CD4-positive, alpha-beta T cell treated with Interleukin-17A for 1 hour (primary cell): ENCODE results near the gene OR5K1.
A peak's percentile ranks its signal among the peaks of the same experiment; 100 is the strongest.

ENCODE experiments used
- DNase-seq: peaks from one replicate; pipeline ENCODE4 v3.0.0-alpha.2; 2020

OR5K1 gene

DNA sequence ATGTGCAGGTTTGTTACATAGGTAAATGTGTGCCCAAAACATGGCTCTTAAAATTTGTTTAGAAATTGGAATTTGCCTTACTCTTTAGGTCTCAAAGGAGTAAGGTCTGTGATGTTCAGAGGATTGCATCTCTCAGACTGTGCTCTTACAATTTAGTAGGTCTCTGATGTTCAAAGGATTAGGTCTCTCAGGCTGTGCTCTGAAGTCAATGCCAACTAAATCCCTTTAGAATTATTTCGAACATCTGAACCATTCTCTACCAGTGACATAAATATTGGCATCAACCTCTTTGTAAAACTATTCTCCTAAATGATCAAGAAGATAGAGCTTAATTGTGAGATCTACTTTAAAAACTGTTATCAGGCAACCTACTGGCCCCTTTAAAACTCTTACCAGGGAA, at the start of gene OR5K1:
Gene OR5K1, plus strand, starts transcription at position 301 of the 400 bp plus-strand sequence. CDS start 6,376 bp downstream, outside the sequence.
- DNase-seq, result no peak

DNA sequence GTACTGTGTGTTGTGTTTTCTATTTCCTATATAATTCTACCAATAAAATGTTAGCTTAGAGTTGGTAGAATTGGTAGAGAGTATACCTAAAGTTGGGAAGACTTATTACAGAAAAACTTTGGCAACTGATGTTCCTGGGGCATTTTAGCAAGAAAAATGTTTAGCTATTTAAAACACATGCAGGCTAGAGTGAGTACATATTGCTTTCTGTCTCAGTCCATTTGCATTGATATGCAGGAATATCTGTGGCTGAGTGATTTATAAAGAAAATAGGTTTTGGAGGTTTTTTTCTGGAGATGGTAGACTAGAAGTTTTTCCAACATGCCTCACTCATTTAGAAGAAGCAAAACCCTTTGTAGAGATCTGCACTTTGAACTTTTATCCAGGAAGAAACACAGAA, 30.4 kb upstream of the OR5K1 start:
- no peak for DNase-seq

DNA sequence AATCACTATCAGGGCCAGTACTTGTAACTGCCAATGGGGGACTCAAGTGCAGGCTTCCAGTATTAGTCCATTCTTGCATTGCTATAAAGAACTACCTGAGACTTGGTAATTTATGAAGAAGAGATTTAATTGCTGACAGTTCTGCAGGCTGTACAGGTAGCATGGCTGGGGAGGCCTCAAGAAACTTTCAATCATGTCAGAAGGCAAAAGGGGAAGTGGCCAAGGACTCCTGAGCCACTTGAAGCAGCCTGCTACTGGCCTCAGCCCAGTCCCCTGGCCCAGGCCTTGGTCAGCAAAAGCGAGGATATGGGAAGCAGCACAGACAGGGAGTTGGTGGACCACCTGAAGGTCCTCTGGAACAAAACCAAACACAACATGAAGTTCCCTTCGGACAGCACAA, 29.2 kb upstream of the OR5K1 start:
- no peak for DNase-seq

DNA sequence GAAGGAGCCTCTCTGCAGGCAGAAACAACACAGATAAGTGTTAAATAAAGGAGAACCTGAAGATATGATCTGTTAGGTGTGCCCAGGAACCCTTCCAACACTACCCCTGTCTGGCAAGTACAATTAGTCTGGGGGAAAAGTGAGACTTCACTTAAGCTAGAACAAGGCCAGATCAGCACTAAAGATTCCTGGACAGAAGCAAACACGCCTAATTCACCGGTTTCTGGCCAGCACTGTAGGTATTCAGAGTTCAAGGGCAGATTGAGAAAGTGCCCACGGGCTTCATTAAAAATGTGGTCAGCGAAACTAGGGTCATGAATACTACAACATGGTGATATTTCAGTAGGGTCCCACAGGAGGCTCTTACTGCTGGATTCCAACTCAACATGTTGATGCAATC, 28.6 kb upstream of the OR5K1 start:
- no peak for DNase-seq

DNA sequence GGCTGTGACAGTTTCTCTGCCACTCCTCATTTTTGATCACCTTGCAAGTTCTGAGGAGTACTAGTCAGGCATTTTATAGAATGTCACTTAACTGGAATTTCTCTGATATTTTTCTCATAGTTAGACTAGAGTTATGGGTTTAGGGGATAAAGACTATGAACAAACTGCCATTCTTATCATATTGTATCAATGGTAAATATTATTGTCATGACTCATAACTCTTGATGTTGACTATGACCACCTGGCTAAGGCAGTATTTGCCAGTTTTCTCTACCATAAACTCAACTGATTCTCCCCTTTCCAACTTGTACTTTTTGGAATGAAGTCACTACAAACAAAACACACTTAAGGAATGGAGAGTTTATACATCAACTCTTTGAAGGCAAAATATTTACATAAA, 22.7 kb upstream of the OR5K1 start:
- no peak for DNase-seq

DNA sequence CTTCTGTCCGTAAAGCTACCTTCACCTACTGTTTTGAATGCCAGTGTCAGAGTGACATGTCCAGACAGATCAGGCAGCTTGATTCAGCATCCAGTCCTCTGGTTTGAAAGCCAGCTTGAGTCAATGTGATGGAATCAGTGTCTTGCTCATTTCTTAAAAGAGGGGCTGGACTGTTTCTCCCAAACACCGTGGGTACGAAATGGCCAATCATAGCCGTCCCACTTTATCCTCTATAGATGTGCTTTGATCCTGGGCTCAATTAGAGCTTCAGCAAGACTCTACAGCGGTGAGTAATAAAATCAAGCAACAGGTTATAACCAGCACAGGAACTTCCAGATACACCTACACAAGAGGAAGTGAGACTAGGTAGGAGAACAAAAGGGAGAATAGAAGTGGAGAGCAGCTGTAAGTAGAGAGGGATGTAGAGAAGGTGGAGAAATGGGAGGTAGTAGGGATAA, 17.0 kb upstream of the OR5K1 start:
- no peak for DNase-seq

DNA sequence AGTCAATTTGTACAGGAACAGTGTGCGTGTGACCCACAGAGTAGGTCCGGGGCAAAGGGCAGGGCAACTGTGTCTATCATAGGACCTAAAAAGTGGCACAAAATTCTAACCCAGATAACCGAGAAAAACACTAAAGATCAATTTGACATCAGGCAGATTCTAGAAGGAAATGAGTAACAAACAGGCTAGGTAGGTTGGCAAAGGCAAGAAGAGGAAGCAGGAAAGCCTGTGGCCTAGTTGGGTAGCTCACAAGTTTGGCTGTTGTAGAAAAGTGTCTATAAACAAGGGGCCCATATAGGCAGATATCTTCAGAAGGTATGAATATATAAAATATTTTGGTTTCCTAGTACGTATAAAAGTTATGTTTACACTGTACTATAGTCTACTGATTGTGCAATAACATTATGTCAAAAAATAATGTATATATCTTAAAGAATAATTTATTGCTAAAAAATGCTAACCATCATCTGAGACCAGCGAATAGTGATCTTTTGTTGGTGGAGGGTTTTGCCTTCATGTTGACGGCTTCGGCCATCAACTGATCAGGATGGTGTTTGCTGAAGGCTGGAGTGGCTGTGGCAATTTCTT, 13.3 kb upstream of the OR5K1 start:
- peak; percentile 3 for DNase-seq

DNA sequence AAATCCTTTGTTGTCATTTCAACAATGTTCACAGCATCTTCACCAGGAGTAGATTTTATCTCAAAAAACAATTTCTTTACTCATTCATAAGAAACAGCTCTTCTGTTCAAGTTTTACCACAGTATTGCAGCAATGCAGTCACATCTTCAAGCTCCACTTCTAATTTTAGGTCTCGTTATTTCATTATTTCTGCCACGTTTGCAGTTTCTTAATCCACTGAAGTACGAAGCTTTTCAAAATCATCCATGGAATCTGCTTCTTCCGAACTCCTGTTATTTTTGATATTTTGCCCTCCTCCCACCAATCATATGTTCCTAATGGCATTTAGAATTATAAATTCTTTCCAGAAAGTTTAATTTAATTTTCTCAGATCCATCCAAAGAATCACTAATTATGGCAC, 12.6 kb upstream of the OR5K1 start:
- no peak for DNase-seq

DNA sequence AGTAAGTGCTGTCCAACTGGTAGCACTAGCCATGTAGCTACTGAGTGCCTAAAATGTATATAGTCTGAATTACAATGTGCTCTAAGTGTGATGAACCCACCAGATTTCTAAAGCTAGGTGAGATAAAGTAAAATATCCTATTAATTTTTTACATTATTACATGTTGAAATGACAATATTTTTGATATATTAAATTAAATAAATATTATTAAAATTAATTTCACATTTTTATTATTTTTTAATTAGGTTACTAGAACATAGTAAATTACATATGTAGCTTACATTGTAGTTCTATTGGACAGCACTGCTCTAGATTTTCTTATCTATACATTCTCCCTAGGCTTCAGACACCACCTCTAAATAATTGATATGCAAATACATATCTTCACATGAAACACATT, 9.2 kb upstream of the OR5K1 start:
- DNase-seq, result no peak

DNA sequence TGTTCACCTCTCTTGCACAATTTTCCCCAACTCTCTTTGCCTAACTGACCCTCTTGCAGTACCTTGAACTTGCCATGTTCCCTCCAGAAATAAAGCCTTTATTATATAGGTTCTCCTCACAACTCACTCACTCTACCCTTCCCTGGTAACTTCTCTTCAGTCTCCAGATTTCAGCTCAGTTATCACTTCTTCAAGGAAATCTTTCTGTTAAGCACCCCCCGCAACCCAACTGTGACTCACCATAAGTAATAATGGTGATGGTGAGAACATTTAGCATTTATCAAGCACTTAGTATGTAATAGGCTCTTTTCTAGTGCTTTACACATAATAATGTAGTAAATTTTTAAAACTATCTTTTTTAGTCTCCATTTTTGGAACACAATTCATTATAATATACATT, 8.1 kb upstream of the OR5K1 start:
- DNase-seq, result no peak

DNA sequence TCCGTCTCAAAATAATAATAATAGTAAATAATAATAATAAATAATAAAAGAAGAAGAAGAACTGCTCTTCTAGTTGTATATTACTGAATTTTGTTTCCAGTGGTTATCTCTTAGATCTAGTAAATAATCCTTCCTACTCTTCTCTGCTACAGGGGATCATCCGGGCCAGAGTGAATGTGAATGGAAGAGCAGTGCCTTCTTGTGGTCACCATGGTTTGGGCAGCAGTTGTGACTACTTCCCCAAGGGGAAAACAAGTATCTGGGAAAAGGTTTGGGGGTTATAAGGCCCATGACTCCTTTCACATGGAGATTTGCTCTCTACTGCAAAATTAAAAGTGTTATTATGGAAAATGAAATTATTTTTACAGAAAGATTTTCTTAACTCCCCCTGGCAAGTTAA, 5.5 kb upstream of the OR5K1 start:
- no peak for DNase-seq

DNA sequence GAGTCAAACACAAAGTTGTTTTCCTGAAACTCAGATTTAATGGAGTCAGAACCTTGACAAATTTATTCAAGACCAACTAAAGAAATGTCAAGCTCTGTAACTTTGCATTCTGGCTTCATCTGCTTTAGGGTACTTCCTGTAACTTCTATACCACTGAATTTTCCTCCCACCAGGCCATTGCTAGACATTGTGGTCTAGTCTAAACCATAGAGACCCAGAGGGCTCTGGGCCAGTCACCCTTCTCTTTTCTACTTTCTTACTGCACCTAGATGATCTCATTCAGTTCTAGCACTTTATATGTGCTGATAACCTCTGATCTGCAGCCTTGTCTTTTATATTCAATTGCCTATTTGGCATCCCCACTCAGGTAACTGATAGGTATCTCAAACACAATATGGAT, 2.8 kb upstream of the OR5K1 start:
- no peak for DNase-seq

DNA sequence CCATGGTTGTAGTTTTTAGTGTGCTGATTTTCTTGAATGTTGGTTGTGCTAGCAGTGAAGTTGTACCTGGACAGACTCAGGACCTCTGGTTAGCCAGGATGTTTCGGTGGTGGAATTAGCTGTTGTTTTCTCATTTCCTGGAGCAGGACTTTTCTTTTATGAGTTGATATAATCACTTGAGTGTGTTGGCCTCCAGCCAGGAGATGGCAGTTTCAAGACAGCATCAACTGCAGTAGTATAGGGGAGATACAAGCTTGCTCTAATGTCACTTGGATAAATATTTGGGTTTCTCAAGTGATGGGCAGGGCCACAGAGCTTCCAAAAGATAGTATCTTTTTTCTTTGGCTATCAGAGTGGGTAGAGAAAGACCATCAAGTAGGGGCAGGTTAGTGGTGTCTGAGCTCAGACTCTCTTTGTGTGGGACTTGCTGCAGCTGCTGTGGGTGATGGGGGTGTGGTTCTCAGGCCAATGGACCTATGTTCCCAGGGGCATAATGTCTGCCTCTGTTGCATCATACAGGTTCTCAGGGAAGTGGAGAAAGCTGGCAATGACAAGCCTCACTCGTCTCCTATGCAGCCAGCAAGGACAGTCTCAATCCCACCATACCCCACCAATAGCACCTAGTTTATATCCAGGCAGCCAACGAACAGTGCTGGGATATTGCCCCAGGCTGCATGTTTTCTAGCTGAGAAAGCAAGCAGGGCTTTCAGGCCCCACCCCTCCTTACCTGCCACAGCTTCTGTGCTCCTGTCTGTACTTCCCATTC, 19.9 kb downstream of the OR5K1 start:
- DNase-seq, result no peak

DNA sequence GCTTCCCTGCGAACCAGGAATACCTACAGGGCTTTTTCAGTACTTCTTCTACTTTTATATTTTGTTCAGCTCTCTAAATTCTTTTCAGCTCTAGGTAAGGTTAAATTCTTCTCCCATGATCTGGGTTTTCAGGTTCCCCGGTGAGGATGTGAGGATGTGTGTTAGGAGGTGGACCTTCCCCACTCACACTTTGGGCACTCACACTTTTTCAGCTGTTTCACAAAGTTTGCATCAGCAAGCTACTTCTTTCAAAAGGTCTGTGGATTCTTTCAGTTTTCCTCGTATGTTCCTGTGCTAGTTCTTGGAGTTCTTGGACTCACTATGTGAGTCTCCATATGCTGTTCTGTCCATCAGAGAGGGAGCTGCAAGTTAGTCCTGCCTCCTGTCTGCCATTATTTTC, 20.6 kb downstream of the OR5K1 start:
- no peak for DNase-seq

DNA sequence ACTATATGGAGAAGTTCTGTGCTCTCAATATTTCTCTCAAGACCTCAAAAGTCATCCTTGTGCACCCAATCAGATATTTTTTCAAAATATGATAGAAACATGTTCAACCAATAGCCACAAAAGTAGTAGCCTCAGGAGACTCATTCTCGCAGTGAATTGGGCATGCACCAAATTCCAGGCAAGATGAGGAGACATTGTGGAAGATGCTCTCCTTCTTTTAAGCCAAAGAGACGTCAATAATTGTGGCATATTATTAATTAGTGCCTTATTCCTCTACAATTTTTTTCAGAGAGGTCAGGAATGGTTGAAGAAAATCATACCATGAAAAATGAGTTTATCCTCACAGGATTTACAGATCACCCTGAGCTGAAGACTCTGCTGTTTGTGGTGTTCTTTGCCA, 34.4 kb downstream of the OR5K1 start, which contains the start of gene OR5K2:
Gene OR5K2, plus strand, starts transcription at position 301 of the 400 bp plus-strand sequence. Its CDS starts 0 bp downstream, at position 301.
- no peak for DNase-seq

DNA sequence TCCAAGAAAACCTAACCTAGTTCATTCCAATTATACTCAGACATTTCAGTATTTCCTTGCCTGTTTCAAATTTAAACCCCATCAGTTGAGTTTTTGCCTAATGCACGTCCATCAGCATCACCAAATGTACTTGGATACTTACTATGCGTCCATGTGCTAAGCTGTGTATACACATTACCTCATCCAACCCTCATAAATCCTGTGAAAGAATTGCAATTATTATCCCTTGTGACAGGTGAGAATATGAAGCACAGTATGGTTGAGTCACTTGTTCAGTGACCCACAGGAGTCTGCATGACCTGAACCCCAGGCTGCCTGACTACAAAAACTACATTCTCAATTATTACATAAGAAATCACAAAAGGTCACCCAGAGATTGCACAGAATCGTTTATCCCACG, 37.0 kb downstream of the OR5K1 start:
- no peak for DNase-seq

DNA sequence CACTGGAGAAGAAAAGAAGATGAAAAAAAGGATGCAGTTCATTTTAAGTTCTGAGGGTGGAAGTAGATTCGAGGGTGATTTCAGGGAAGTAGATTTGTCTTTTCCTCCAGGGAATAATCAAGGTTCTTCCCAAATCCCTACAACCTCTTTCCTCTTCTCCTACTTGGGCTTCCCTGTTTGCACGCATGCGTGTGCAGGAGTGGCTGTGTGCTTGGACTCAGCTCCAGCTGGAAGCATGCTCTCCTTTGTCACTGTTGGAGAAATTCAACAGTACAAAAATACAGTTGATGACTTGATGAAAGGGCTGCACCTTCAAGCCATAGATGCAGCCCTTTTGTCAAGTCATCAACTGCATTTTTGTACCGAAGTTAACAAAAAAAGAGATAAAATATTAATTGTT, 38.3 kb downstream of the OR5K1 start:
- no peak for DNase-seq

DNA sequence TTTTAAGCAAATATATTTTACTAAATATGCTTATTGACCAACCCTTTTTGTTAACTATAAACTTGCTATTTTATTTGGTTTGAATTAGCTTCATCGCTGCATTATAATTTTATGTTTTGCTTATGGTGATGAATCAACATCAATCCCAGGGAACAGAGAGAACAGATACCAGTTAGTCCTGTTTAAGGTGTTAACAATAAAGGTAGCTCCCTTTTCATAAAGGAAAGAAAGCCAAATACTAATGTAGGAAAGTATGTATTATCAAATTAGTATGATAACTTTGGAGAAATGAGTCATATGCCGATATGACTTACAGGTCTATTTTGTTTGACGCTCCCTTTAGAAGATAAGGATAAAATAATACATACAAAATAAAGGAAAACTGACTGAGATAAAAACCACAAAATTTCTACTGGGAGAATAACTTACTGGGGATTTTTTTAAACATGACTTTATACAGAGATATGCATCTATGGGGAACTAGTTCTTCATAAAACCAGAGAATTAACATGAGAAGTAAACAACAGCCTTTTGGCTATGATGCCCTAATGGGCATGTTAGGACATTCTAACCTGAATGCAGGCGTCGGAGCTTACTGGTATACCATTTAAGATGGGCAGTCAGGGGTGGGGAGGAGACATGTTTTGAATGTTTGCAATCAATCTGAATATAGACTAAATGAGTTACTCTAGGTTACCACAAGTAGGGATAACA, 39.0 kb downstream of the OR5K1 start:
- DNase-seq, result no peak

DNA sequence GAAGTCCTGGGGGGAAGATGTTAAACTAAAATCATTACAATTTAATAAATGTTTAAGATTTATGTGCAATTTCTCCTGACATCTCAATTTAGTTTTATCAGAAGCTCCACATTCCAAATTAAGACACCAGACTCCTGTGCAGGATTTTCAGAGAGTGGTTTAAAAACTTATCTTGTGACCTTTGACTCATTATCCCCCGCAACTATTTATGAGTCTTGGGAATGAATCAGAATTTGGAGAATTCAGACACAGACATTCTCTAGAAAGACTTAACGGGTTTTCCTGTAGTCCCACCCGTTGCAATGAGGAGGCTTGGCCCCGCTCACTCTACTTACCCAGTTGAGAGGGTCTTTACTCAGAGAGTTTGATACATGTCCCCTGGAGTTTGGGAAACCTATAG, 41.5 kb downstream of the OR5K1 start:
- no peak for DNase-seq

DNA sequence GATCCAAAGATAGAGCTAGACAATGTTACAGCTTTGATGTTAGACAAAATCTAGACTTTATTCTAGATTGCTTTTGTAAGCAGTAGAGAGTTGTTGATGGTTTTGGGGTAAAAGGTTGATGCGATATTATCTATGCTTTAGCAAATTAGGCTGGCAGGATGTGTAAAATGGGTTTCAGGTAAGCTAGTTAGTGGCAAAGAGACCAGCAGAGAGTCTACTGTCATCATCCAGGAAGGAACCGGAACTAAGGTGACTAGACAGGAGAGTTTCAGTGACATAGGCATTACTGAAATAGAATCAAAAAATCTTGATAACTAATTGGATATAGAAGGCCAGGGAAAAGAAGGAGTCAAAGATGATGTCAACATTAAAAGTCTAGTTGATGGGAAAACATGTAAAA, 45.6 kb downstream of the OR5K1 start:
- DNase-seq, result peak; percentile 26

DNA sequence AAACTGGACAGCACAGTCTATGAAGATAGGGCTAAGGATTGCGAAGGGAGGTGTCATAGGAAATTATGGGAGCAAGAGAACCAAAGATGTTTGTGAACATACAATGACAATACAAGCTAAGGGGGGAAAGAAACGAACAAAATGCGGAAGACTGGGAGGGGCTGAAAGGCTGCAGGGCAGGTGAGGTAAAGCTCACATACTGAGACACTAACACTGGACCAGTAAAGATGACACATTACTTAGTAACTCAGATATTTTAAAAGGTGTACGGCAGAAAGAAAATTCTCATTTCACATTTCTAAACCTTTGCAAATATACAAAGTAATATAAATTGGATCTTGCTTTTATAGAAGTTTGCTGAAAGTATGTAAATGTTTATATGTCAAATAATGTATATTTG, 49.6 kb downstream of the OR5K1 start:
- no peak for DNase-seq

DNA sequence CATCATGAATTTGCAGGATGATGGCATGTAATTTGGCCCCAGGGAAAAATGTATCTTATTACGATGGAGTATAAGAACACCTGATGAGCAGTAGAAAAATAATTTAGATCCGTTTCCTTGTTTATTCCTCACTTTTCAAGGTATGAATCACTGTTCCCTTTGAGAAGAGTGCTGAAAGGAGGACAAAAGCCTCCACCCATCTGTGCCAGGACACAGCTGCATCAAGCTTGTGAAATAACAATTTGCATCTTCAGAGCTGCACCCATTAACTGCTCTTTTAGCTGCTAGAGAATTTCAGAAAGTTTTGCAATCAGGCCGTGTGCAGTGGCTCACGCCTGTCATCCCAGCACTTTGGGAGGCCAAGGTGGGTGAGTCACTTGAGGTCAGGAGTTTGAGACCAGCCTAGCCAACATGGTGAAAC, 50.1 kb downstream of the OR5K1 start:
- DNase-seq, result no peak

DNA sequence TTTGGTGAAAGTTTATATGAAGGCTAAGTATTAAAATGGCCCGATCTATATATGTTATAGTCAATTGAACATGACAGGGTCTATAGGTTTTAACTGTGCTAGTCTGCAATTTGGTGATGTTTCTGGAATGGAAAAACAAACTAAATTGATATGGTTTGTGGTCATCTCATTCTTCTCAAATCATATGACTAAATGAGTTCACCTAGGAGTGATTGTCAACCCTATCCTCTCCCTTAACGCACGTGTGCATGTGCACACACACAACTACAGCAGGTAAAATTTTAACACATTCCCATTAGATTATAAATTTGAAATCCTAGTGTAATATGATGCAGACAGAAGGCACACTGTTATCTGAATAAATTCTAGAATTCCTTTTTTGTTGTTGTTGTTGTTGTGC, 50.7 kb downstream of the OR5K1 start:
- DNase-seq, result no peak

DNA sequence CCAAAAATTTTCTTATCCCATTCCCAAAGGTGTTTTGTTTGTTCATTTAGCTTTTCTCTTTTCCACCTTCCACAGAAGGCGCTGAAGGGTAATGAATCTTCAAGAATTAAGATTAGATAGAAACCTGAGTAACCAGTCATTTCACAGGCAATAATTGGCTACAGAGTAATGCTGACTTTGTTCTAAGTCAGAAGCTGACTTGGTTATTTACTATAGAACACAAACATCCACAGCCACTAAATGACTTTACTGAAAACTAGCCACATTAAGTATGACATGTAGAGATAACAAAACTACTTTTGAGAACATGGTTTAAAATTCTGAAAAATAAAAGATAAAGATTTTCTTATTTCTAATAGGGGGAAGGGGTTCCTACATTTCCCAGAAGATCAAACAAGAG, 51.9 kb downstream of the OR5K1 start:
- DNase-seq, result no peak
